Glomerular visceral epithelial cell (primary cell): ENCODE measurements around the gene ASS1.

Source experiments
- DNase-seq: peaks from one replicate; pipeline ENCODE4 v3.0.0-alpha.2; 2016; ENCODE audit errors: extremely low spot score

Gene ASS1

DNA sequence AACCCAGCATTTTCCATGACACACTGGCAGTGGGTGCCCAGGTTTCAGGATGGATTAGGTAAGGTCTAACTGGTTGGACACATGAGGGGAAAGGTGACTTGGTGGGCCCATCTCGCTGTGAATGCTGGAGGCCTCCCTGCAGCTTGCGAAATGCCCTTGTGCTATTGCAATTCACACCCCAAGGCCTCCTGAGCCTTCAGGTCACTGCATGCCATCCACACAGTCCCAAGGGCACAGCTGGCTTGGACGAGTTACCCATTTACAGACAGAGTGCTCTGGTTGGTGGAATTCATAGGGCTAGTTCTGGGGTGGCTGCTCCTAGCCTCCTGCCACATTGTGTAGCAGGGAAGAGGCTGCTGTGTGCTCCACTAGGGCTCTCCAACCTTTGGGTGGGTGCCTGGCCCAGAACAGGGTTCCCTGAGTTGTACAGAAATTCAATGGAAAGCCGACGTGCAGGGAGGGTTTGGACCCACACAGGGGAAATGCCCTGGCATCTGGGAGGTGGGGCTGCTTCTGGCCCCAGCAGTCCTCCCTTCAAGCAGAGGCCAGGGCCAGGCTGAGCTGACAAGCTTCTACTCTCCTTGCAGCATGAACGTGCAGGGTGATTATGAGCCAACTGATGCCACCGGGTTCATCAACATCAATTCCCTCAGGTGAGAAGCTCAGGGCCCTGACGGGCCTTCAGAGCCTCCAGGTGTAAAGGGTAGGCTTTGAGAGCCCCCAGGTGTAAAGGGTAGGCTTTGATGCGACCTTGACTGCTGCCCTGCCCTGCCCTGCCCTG, 54.3 kb downstream of the ASS1 start:
- no peak for DNase-seq

- DNase-seq: no peak
Observed at GRCh38 chr9:130499804-130500263, 55.1 kb downstream of the ASS1 start.

- DNase-seq: no peak
Observed at GRCh38 chr9:130500340-130501180, 55.8 kb downstream of the ASS1 start.

DNA sequence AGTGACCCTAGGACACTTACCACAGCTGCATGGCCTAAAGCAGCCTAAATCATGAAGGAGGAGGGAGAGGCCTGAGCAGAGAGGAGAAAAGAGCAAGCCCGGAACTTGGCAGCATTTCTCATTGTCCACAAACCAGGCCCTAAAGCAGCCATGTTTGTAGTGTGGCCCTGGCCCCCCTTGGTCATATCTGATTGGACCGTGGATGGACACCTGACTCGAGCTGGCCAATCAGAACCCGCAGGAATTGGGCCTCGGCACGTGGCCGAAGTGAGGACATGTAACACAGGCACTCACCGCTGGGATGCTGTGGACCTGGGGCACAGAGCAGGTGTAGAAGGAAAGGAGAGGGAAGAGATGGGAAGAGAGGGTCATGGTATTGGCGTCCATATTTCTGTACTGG, 56.9 kb downstream of the ASS1 start:
- DNase-seq: no peak

DNA sequence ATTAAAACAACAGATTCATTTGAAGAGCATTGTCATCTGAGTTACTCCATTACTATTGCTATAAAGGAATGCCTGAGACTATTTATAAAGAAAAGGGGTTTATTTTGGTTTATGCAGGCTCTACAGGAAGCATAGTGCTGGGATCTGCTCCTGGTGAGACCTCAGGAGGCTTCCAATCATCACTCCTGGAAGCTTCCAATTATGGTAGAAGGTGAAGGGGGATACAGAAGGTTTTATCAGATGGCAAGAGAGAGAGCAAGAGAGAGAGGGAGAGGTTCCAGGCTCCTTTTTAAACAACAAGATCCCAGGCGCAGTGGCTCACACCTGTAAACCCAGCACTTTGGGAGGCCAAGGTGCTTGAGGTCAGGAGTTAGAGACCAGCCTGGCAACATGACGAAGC, 63.5 kb downstream of the ASS1 start:
- no peak for DNase-seq

DNA sequence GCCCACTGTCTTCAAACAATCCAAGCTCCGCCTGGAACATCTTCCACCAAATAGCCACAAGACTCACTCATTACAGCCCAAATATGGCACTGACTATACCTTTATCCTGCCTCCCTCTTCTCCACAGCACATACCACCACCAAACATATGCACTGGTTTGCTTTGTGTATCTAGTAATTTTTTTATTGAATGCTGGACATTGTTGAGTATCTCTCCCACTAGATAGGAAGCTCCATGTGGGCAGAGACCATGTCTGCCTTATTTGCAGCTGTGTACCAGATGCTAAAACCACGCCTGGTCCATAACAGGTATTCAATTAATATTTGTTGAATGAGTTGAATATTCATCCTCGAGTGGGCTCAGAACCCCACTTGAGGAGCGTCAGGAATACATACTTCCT, 67.4 kb downstream of the ASS1 start:
- no peak for DNase-seq

DNA sequence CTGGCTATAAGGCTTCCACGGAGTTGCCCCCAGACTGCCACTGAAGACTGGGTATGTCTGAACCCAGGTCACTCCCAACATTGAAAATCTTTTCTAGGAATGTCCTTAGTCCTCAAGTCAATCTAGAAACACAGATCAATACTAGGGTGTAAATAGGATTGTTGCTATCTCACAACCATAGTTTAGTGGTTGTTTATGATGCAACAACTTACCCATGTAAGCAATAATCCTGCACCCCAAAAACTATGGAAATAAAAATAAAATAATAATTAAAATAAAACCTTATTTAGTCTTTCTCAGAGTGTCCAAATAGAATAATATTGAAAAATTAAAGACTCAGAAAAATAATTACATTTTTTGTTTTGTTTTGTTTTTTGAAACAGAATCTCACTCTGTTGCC, 68.3 kb downstream of the ASS1 start:
- DNase-seq: no peak

GRCh38 chr9:130518233-130518632, 73.5 kb downstream of the ASS1 start:
- DNase-seq: no peak

GRCh38 chr9:130518943-130519799, 74.4 kb downstream of the ASS1 start:
- no peak for DNase-seq

GRCh38 chr9:130519927-130520326, 75.2 kb downstream of the ASS1 start:
- no peak for DNase-seq

- DNase-seq: no peak
Observed at GRCh38 chr9:130521715-130522114, 77.0 kb downstream of the ASS1 start.

- DNase-seq: no peak
Observed at GRCh38 chr9:130522233-130522808, 77.6 kb downstream of the ASS1 start.

GRCh38 chr9:130523921-130524320, 79.2 kb downstream of the ASS1 start:
- no peak for DNase-seq

DNA sequence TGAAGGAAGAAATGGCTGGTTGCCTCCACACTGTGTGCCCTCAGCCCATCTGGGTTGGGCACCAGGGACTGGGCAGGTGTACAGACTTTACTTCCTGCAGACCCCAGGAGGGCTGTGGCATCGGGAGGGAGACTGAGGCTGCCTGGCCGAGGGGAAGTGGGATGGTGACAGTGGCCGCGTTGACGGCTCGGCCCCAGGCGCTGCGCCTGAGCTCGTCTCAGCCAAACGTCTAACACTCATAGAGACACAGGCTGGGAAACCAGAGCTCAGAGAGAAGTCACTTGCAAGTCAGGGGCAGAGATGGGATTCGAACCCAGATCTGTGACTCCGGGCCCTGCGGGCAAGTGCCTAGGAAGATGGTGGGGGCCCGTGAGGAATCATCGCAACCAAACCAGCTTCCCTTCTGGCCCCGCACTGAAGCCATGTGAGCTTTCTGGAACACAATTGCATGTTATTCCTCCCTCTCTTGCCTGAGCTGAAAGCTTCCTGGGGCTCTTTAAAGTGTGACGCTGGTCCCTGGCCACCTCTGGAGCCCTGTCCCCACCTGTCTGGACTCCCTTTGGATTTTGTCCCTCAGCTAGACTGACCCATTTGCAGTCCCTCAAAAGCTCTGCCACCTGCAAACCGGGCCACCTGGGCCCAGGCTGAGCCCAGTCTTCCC, 81.6 kb downstream of the ASS1 start:
- no peak for DNase-seq

DNA sequence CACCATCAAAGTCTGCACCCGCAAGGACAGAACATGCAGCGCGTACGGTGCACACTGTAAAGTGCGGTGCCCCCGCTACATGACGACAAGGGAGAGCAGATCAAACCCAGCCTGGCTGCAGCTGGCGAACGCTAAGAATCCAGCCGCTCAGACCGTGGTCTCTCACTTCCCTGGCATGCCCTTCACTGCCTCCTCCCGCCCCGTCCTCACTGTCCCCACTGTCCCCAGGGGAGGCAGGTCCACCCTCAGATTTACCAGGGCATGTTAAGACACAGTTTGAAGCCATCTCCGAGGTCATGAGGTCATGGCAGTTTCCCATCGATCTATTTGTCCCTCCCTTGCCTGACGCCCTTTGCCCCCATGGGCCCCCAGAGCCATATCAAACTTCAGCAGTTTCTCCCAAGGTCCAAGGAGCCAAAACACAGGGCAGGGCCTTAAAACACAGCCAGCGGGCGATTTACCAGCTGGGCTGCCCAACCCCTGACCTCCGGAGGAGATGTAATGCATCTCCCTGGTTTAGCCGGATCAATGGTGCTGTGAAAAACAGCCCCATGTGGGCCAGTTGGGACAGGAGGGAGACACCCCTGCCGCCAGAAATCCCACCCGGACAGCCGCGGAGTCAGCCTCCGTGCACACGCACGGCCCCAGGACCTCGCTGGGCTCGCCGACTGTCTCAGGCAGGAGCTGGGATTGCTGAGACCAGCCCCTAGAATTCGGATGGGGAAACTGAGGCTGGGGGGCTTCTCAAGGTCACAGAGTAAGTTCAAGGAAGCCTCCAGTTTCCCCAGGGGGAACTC, 82.3 kb downstream of the ASS1 start:
- no peak for DNase-seq

- DNase-seq: no peak
Observed at GRCh38 chr9:130527651-130528310, 83.0 kb downstream of the ASS1 start.

DNA sequence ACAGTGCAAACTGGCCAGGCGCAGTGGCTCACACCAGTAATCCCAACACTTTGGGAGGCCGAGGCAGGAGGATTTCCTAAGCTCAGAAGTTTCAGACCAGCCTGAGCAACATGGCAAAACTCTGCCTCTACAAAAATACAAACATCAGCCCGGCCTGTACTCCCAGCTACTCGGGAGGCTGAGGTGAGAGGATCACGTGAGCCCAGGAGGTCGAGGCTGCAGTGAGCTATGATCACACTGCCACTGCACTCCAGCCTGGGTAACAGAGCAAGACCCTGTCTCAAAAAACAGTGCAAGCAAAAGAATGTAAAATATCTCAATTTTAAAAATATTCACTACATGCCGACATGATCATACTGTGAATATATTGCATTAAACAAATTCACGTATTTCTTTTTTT, 83.9 kb downstream of the ASS1 start:
- no peak for DNase-seq

DNA sequence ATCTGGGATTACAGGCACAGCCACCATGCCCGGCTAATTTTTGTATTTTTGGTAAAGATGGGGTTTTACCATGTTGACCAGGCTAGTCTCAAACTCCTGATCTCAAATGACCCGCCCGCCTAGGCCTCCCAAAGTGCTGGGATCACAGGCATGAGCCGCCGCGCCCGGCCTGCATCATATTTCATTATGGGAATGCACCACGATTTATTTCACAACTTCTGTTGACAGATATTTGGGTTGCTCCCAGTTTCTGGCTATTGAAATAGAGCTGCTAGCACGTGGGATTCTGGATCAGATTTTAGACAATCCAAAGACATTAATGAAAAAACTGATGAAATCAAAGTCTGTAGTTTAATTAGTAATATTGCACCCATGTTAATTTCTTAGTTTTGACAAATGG, 86.2 kb downstream of the ASS1 start:
- DNase-seq: no peak

- no peak for DNase-seq
Observed at GRCh38 chr9:130531670-130532069, 86.9 kb downstream of the ASS1 start.
